ENCODE results near the gene SPG11. TPM values are rescaled to one million over a fixed set of nuclear protein-coding genes. Genes with fewer than 3 reads are reported as not detected.
A peak's percentile ranks its signal among the peaks of the same experiment; 100 is the strongest.

Gene SPG11
- total and polyA plus RNA-seq, 5 donors from 2014 or later: 21.6 to 71.5 (median 26.8) TPM

GRCh38 chr15:44659056-44659455, 4.4 kb downstream of the SPG11 start:
- Mint-ChIP-seq H3K27me3 (no peaks in the 10 kb centered on the region), H3K4me1 (peaks cover 30 to 50% (median 42%) of the 10 kb centered on the region in 4 donors), H3K27ac (peak overlapping the region in 1 of 3 donors; percentile 60), H3K4me3 (peak overlapping the region in 1 of 4 donors; percentile 22), H3K9me3 (no peaks in the 10 kb centered on the region), H3K36me3 (peaks cover 21% of the 10 kb centered on the region)
- H3K4me1 ChIP-seq (ENCODE audit: control insufficient read depth, insufficient read depth, low read length, poor library complexity, severe bottlenecking): peaks cover 38% of the 10 kb centered on the region
- DNase-seq (no peak), ATAC-seq (ENCODE audit: low read depth in 2 of 2) (no peak)
- no peak overlapping the region for H3K27ac ChIP-seq (ENCODE audit: insufficient read depth, low read length, poor library complexity, severe bottlenecking)
- no peak overlapping the region for H3K4me3 ChIP-seq (ENCODE audit: low read depth, low read length)
- H3K36me3 ChIP-seq (ENCODE audit: control insufficient read depth, insufficient read depth, low read length): peaks cover 36% of the 10 kb centered on the region
- no peaks in the 10 kb centered on the region for H3K9me3 ChIP-seq (ENCODE audit: control insufficient read depth in 2 of 2, low read length in 2 of 2)
- no peaks in the 10 kb centered on the region for H3K27me3 ChIP-seq (ENCODE audit: control insufficient read depth, insufficient read depth, low read length)

- Mint-ChIP-seq H3K4me1 (peaks cover 36 to 52% (median 45%) of the 10 kb centered on the region in 4 donors), H3K36me3 (peaks cover 31% of the 10 kb centered on the region), H3K27ac (peak overlapping the region in 2 of 3 donors; percentile 37 to 65), H3K9me3 (no peaks in the 10 kb centered on the region), H3K27me3 (no peaks in the 10 kb centered on the region), H3K4me3 (no peak overlapping the region)
- DNase-seq (no peak), ATAC-seq (ENCODE audit: low read depth in 2 of 2) (no peak)
- peaks cover 22% of the 10 kb centered on the region for H3K4me1 ChIP-seq (ENCODE audit: control insufficient read depth, insufficient read depth, low read length, poor library complexity, severe bottlenecking)
- H3K27ac ChIP-seq (ENCODE audit: insufficient read depth, low read length, poor library complexity, severe bottlenecking): no peak overlapping the region
- H3K4me3 ChIP-seq (ENCODE audit: low read depth, low read length): no peak overlapping the region
- H3K27me3 ChIP-seq (ENCODE audit: control insufficient read depth, insufficient read depth, low read length): no peaks in the 10 kb centered on the region
- H3K36me3 ChIP-seq (ENCODE audit: control insufficient read depth, insufficient read depth, low read length): peaks cover 45% of the 10 kb centered on the region
- H3K9me3 ChIP-seq (ENCODE audit: control insufficient read depth in 2 of 2, low read length in 2 of 2): no peaks in the 10 kb centered on the region
These were observed 6.1 kb downstream of the SPG11 start for GRCh38 chr15:44657378-44657777.

GRCh38 chr15:44656913-44657312, 6.5 kb downstream of the SPG11 start:
- Mint-ChIP-seq H3K27ac (peak overlapping the region in 2 of 3 donors; percentile 37 to 65), H3K27me3 (no peaks in the 10 kb centered on the region), H3K36me3 (peaks cover 35% of the 10 kb centered on the region), H3K4me1 (peaks cover 36 to 56% (median 50%) of the 10 kb centered on the region in 4 donors), H3K4me3 (no peak overlapping the region), H3K9me3 (no peaks in the 10 kb centered on the region)
- no peak for ATAC-seq (ENCODE audit: low read depth in 2 of 2)
- peaks cover 47% of the 10 kb centered on the region for H3K36me3 ChIP-seq (ENCODE audit: control insufficient read depth, insufficient read depth, low read length)
- no peaks in the 10 kb centered on the region for H3K27me3 ChIP-seq (ENCODE audit: control insufficient read depth, insufficient read depth, low read length)
- no peak for DNase-seq
- H3K9me3 ChIP-seq (ENCODE audit: control insufficient read depth in 2 of 2, low read length in 2 of 2): no peaks in the 10 kb centered on the region
- H3K4me3 ChIP-seq (ENCODE audit: low read depth, low read length): no peak overlapping the region
- H3K4me1 ChIP-seq (ENCODE audit: control insufficient read depth, insufficient read depth, low read length, poor library complexity, severe bottlenecking): peaks cover 17% of the 10 kb centered on the region
- no peak overlapping the region for H3K27ac ChIP-seq (ENCODE audit: insufficient read depth, low read length, poor library complexity, severe bottlenecking)

GRCh38 chr15:44656298-44656697, 7.2 kb downstream of the SPG11 start:
- Mint-ChIP-seq H3K27ac (peak overlapping the region; percentile 43 to 72 (median 53)), H3K27me3 (no peaks in the 10 kb centered on the region), H3K4me1 (peaks cover 36 to 62% (median 51%) of the 10 kb centered on the region in 4 donors), H3K9me3 (no peaks in the 10 kb centered on the region), H3K4me3 (peak overlapping the region in 1 of 4 donors; percentile 43), H3K36me3 (peaks cover 41% of the 10 kb centered on the region)
- Histone ChIP-seq H3K27ac (ENCODE audit: insufficient read depth, low read length, poor library complexity, severe bottlenecking) (no peak overlapping the region), H3K36me3 (ENCODE audit: control insufficient read depth, insufficient read depth, low read length) (peaks cover 53% of the 10 kb centered on the region), H3K27me3 (ENCODE audit: control insufficient read depth, insufficient read depth, low read length) (no peaks in the 10 kb centered on the region), H3K4me1 (ENCODE audit: control insufficient read depth, insufficient read depth, low read length, poor library complexity, severe bottlenecking) (peaks cover 13% of the 10 kb centered on the region), H3K9me3 (ENCODE audit: control insufficient read depth in 2 of 2, low read length in 2 of 2) (no peaks in the 10 kb centered on the region), H3K4me3 (ENCODE audit: low read depth, low read length) (no peak overlapping the region)
- ATAC-seq (ENCODE audit: low read depth in 2 of 2): no peak
- no peak for DNase-seq

GRCh38 chr15:44654858-44655257, 8.6 kb downstream of the SPG11 start:
- Histone ChIP-seq H3K27ac (ENCODE audit: insufficient read depth, low read length, poor library complexity, severe bottlenecking) (no peak overlapping the region), H3K4me1 (ENCODE audit: control insufficient read depth, insufficient read depth, low read length, poor library complexity, severe bottlenecking) (peaks cover 2% of the 10 kb centered on the region), H3K27me3 (ENCODE audit: control insufficient read depth, insufficient read depth, low read length) (no peaks in the 10 kb centered on the region), H3K4me3 (ENCODE audit: low read depth, low read length) (no peak overlapping the region), H3K36me3 (ENCODE audit: control insufficient read depth, insufficient read depth, low read length) (peaks cover 59% of the 10 kb centered on the region), H3K9me3 (ENCODE audit: control insufficient read depth in 2 of 2, low read length in 2 of 2) (no peaks in the 10 kb centered on the region)
- ATAC-seq (ENCODE audit: low read depth in 2 of 2): peak in 1 of 2 donors; percentile 46
- peaks cover 45% of the 10 kb centered on the region for H3K36me3 Mint-ChIP-seq
- H3K4me1 Mint-ChIP-seq: peaks cover 31 to 59% (median 46%) of the 10 kb centered on the region in 4 donors
- H3K27ac Mint-ChIP-seq: peak overlapping the region in 2 of 3 donors; percentile 20 to 69
- no peaks in the 10 kb centered on the region for H3K27me3 Mint-ChIP-seq
- peak in 1 of 3 donors; percentile 31 for DNase-seq
- no peaks in the 10 kb centered on the region for H3K9me3 Mint-ChIP-seq
- no peak overlapping the region for H3K4me3 Mint-ChIP-seq

- no peaks in the 10 kb centered on the region for H3K9me3 ChIP-seq (ENCODE audit: control insufficient read depth in 2 of 2, low read length in 2 of 2)
- Mint-ChIP-seq H3K27ac (peak overlapping the region in 2 of 3 donors; percentile 44 to 72), H3K4me3 (no peak overlapping the region), H3K36me3 (peaks cover 62% of the 10 kb centered on the region), H3K27me3 (no peaks in the 10 kb centered on the region), H3K4me1 (peaks cover 14 to 77% (median 55%) of the 10 kb centered on the region in 4 donors), H3K9me3 (peaks cover 0 to 8% (median 1%) of the 10 kb centered on the region in 7 donors)
- H3K4me1 ChIP-seq (ENCODE audit: control insufficient read depth, insufficient read depth, low read length, poor library complexity, severe bottlenecking): no peaks in the 10 kb centered on the region
- H3K4me3 ChIP-seq (ENCODE audit: low read depth, low read length): no peak overlapping the region
- peaks cover 47% of the 10 kb centered on the region for H3K36me3 ChIP-seq (ENCODE audit: control insufficient read depth, insufficient read depth, low read length)
- H3K27me3 ChIP-seq (ENCODE audit: control insufficient read depth, insufficient read depth, low read length): no peaks in the 10 kb centered on the region
- ATAC-seq (ENCODE audit: low read depth in 2 of 2) (no peak), DNase-seq (no peak)
- H3K27ac ChIP-seq (ENCODE audit: insufficient read depth, low read length, poor library complexity, severe bottlenecking): no peak overlapping the region
These were observed 15.8 kb downstream of the SPG11 start for GRCh38 chr15:44647637-44648036.

GRCh38 chr15:44647036-44647435, 16.4 kb downstream of the SPG11 start:
- Mint-ChIP-seq H3K27me3 (no peaks in the 10 kb centered on the region), H3K36me3 (peaks cover 59% of the 10 kb centered on the region), H3K4me3 (no peak overlapping the region), H3K27ac (peak overlapping the region in 2 of 3 donors; percentile 9 to 72), H3K4me1 (peaks cover 14 to 73% (median 55%) of the 10 kb centered on the region in 4 donors), H3K9me3 (peaks cover 0 to 8% (median 1%) of the 10 kb centered on the region in 7 donors)
- H3K4me3 ChIP-seq (ENCODE audit: low read depth, low read length): no peak overlapping the region
- ATAC-seq (ENCODE audit: low read depth in 2 of 2) (no peak), DNase-seq (no peak)
- H3K27ac ChIP-seq (ENCODE audit: insufficient read depth, low read length, poor library complexity, severe bottlenecking): no peak overlapping the region
- H3K4me1 ChIP-seq (ENCODE audit: control insufficient read depth, insufficient read depth, low read length, poor library complexity, severe bottlenecking): no peaks in the 10 kb centered on the region
- H3K9me3 ChIP-seq (ENCODE audit: control insufficient read depth in 2 of 2, low read length in 2 of 2): no peaks in the 10 kb centered on the region
- H3K36me3 ChIP-seq (ENCODE audit: control insufficient read depth, insufficient read depth, low read length): peaks cover 46% of the 10 kb centered on the region
- no peaks in the 10 kb centered on the region for H3K27me3 ChIP-seq (ENCODE audit: control insufficient read depth, insufficient read depth, low read length)

GRCh38 chr15:44646460-44646859, 17.0 kb downstream of the SPG11 start:
- Mint-ChIP-seq H3K36me3 (peaks cover 57% of the 10 kb centered on the region), H3K27ac (peak overlapping the region in 2 of 3 donors; percentile 9 to 72), H3K27me3 (no peaks in the 10 kb centered on the region), H3K4me1 (peaks cover 17 to 73% (median 53%) of the 10 kb centered on the region in 4 donors), H3K4me3 (no peak overlapping the region), H3K9me3 (peaks cover 0 to 8% (median 1%) of the 10 kb centered on the region in 7 donors)
- no peaks in the 10 kb centered on the region for H3K27me3 ChIP-seq (ENCODE audit: control insufficient read depth, insufficient read depth, low read length)
- H3K4me1 ChIP-seq (ENCODE audit: control insufficient read depth, insufficient read depth, low read length, poor library complexity, severe bottlenecking): no peaks in the 10 kb centered on the region
- H3K9me3 ChIP-seq (ENCODE audit: control insufficient read depth in 2 of 2, low read length in 2 of 2): no peaks in the 10 kb centered on the region
- DNase-seq: no peak
- H3K4me3 ChIP-seq (ENCODE audit: low read depth, low read length): no peak overlapping the region
- peaks cover 41% of the 10 kb centered on the region for H3K36me3 ChIP-seq (ENCODE audit: control insufficient read depth, insufficient read depth, low read length)
- ATAC-seq (ENCODE audit: low read depth in 2 of 2): no peak
- H3K27ac ChIP-seq (ENCODE audit: insufficient read depth, low read length, poor library complexity, severe bottlenecking): no peak overlapping the region
